D341Med (cell line): ENCODE measurements around the gene ZDHHC6.
"Not testable (repeated sequence)": the region's sequence is repeated elsewhere in the genome, so short reads cannot be mapped to it uniquely, and the experiment has no call there.

Experiments
- DNase-seq: peaks from one replicate; pipeline ENCODE4 v3.0.0; 2012; ENCODE audit warnings: low spot score

Gene ZDHHC6

DNA sequence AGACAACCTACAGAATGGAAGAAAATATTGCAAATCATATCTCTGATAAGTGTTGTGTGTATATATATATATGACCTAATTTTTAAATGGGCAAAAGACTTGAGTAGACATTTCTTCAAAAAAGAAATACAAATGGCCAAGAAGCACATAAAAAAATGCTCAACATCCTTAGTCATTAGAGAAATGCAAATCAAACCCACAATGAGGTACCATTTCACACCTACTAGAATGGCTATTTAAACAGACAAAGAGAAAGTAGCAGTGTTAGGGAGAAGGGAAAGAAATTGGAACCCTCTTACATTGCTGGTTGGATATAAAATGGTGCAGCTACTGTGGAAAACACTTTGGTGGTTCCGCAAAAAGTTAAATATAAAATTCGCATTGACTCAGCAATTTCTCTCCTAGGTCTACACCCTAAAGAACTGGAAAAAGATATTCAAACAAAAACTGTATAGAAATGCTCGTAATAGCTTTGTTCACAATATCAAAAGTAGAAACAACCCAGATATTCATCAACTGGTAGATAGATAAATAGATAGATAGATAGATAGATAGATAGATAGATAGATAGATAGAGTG, 56.5 kb downstream of the ZDHHC6 start:
- no peak for DNase-seq

DNA sequence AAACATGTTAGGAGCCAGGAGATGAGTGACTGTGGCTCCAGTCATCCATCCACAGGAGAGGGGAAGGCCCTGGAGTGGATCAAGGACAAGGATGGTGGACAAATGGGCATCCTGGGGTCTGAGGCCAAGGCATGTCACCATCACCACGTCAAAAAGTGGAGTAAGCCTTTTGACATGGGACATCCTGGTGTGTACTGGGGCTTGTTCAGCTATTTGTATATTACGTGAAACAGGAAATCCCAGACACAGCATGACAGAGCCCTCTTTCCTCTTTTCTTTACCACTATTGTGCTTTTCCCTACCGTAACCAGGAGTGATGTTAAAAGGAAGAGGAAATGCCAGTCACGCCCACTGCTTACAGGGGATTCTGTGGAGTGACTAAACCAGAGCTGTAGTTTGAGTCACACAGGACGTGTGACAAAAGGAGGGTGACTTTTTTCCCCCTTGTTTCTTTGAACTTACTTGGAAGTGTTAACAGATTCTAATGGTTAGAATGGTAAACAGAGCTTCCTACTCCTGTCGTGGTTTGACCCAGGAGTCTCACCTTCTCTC, 57.4 kb downstream of the ZDHHC6 start:
- no peak for DNase-seq

DNA sequence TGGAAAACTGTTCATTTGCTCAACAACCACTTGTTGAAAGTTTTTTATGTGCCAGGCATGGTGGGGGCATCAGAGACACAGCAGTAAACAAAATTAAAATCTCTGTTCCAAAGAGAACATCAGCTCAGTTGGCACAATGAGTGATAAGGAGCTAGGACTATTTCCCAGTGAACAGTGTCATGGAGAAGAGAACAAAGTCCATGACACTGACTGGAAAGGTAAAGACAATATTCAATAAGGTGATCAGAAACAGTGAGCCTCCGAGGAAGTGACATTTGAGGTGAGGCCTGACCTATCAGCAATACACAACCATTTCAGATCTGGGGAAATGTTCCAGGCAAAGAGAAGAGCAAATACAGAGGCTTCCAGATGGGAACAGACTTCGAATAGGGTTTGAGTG, 58.2 kb downstream of the ZDHHC6 start:
- no peak for DNase-seq

DNA sequence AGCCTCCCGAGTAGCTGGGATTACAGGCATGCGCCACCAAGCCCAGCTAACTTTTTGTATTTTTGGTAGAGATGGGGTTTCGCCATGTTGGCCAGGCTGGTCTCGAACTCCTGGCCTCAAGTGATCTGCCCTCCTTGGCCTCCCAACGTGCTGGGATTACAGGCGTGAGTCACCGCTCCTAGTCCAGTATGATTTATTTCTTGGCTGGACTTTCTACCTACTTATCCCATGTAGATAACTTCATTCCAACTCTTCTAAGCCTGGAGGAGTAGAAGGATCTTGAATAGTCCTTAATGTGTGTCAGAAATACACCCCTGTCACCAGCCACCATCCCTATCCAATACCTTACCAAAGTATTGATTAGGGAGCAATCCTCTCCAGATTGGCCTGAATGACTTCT, 58.7 kb downstream of the ZDHHC6 start:
- not testable (repeated sequence) for DNase-seq

DNA sequence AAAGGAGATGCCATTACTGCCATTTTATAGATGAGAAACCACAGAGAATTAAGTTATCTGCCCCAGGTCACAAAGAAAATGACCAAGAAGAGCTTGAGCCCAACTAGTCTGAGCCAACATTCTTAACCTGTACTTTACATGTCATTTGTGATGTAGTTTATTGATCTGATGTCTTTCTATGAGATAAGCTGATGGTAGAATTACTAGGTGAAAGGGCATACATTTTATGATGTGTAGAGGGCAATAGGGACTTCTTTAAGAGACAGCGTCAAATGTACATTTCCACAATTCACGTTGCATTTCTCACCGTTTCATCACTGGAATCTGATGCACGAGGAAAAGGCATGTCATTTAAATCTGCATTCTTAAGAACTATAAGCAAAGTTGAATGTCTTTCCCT, 61.5 kb downstream of the ZDHHC6 start:
- DNase-seq, result no peak

DNA sequence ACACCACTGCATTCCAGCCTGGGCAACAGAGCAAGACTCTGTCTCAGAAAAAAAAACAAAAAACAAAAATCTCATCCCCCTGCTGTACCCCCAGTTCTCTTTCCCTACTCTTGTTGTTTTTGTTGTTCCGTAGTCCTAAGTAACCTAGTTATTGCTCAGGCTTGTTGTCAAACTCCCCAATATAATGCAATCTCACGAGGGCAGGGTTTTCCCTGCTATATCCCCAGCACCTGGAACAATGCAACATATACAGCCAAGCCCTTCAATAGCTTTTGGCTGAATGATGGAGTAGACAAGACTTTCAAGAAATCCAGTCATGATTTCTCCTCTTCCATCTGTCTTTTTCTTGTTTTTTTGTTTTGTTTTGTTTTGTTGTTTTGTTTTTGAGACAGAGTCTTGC, 62.6 kb downstream of the ZDHHC6 start:
- no peak for DNase-seq

DNA sequence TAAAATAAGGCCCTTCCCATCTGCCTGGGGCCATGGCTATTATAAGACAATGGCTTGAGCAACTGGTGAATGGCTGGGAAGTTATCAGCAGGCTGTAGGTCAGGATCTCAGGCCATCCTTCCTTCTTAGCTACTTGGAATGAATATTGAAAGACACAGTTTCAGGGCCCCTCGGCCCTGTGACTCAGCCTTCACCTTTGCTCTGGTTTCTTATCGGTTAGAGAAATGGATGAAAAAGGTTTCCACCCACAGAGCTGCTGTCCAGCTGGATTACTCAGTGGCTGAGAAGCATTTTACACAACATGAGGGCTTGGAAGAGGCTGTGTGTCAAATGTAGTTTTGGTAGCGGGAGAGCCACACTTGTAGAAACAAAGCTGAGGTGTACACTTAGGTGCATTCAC, 63.4 kb downstream of the ZDHHC6 start:
- DNase-seq, result no peak

DNA sequence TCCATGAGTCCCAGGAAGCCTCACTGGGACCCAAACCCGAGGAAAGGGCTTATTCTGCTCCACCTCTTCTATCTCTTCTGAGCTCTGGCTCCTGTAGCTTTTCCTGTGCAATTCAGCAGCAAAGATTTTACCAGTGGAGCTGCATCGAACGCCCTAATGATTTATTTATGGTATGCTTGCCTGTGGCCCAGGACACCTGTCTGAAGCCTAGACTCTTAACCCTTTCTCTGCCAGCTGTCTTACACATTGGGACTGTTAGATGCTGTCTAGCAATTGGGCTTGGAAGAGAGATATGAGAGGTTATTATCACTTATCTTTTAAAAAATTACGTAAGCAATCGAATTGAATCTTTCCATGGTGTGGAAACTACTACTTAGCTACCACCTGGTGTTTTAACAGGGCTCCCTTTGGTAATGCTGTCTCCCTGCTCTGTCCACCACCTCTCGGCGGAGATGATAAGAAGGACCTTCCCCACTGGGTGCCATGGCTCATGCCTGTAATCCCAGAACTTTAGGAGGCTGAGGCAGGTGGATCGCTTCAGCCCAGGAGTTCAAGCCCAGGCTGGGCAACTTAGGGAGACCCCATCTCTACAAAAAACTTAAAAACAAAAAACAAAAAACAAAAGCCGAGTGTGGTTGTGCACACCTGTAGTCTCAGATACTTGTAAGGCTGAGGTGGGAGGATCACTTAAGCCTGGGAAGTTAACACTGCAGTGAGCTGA, 64.0 kb downstream of the ZDHHC6 start:
- no peak for DNase-seq
